ENCODE measurements around the gene KIF24.

KIF24 gene

GRCh38 chr9:34370335-34370969 is 41.4 kb upstream of the KIF24 start:
- no peak for TF ChIP-seq GATA2 (IDR thresholded peaks at IDR 0.05; ENCODE audit: low read depth, low read length)
- TF ChIP-seq GATA3 (IDR thresholded peaks at IDR 0.05; ENCODE audit: low read depth, low read length), result no peak

GRCh38 chr9:34369636-34370035 is 40.6 kb upstream of the KIF24 start:
- TF ChIP-seq GATA3 (IDR thresholded peaks at IDR 0.05; ENCODE audit: low read depth, low read length), result no peak
- TF ChIP-seq GATA2 (IDR thresholded peaks at IDR 0.05; ENCODE audit: low read depth, low read length), result no peak

GRCh38 chr9:34366365-34366764 is 37.3 kb upstream of the KIF24 start:
- TF ChIP-seq GATA2 (IDR thresholded peaks at IDR 0.05; ENCODE audit: low read depth, low read length) (no peak), GATA3 (IDR thresholded peaks at IDR 0.05; ENCODE audit: low read depth, low read length) (no peak)

GRCh38 chr9:34365282-34365681 is 36.2 kb upstream of the KIF24 start:
- no peak for TF ChIP-seq GATA3 (IDR thresholded peaks at IDR 0.05; ENCODE audit: low read depth, low read length)
- TF ChIP-seq GATA2 (IDR thresholded peaks at IDR 0.05; ENCODE audit: low read depth, low read length), result no peak

GRCh38 chr9:34363619-34364351 is 34.7 kb upstream of the KIF24 start:
- no peak for TF ChIP-seq GATA2 (IDR thresholded peaks at IDR 0.05; ENCODE audit: low read depth, low read length)
- no peak for TF ChIP-seq GATA3 (IDR thresholded peaks at IDR 0.05; ENCODE audit: low read depth, low read length)

- TF ChIP-seq GATA2 (IDR thresholded peaks at IDR 0.05; ENCODE audit: low read depth, low read length) (no peak), GATA3 (IDR thresholded peaks at IDR 0.05; ENCODE audit: low read depth, low read length) (no peak)
Observed at GRCh38 chr9:34362614-34363214, 33.6 kb upstream of the KIF24 start.

GRCh38 chr9:34349324-34349723 is 20.3 kb upstream of the KIF24 start:
- TF ChIP-seq GATA3 (IDR thresholded peaks at IDR 0.05; ENCODE audit: low read depth, low read length) (no peak), GATA2 (IDR thresholded peaks at IDR 0.05; ENCODE audit: low read depth, low read length) (no peak)

GRCh38 chr9:34347800-34348158 is 18.7 kb upstream of the KIF24 start:
- TF ChIP-seq GATA3 (IDR thresholded peaks at IDR 0.05; ENCODE audit: low read depth, low read length) (no peak), GATA2 (IDR thresholded peaks at IDR 0.05; ENCODE audit: low read depth, low read length) (no peak)

GRCh38 chr9:34346873-34347799 is 18.1 kb upstream of the KIF24 start:
- TF ChIP-seq GATA3 (IDR thresholded peaks at IDR 0.05; ENCODE audit: low read depth, low read length) (no peak), GATA2 (IDR thresholded peaks at IDR 0.05; ENCODE audit: low read depth, low read length) (no peak)

GRCh38 chr9:34343605-34344004 is 14.5 kb upstream of the KIF24 start:
- TF ChIP-seq GATA2 (IDR thresholded peaks at IDR 0.05; ENCODE audit: low read depth, low read length), result no peak
- TF ChIP-seq GATA3 (IDR thresholded peaks at IDR 0.05; ENCODE audit: low read depth, low read length), result no peak

GRCh38 chr9:34343090-34343489 is 14.0 kb upstream of the KIF24 start:
- TF ChIP-seq GATA3 (IDR thresholded peaks at IDR 0.05; ENCODE audit: low read depth, low read length), result no peak
- TF ChIP-seq GATA2 (IDR thresholded peaks at IDR 0.05; ENCODE audit: low read depth, low read length), result no peak

- no peak for TF ChIP-seq GATA3 (IDR thresholded peaks at IDR 0.05; ENCODE audit: low read depth, low read length)
- no peak for TF ChIP-seq GATA2 (IDR thresholded peaks at IDR 0.05; ENCODE audit: low read depth, low read length)
Observed at GRCh38 chr9:34341659-34342295, 12.7 kb upstream of the KIF24 start.

- no peak for TF ChIP-seq GATA3 (IDR thresholded peaks at IDR 0.05; ENCODE audit: low read depth, low read length)
- TF ChIP-seq GATA2 (IDR thresholded peaks at IDR 0.05; ENCODE audit: low read depth, low read length), result no peak
Observed at GRCh38 chr9:34338665-34339385, 9.8 kb upstream of the KIF24 start.

Measured in SH-SY5Y (cell line).